ENCODE data around the gene DDX54.

DNA sequence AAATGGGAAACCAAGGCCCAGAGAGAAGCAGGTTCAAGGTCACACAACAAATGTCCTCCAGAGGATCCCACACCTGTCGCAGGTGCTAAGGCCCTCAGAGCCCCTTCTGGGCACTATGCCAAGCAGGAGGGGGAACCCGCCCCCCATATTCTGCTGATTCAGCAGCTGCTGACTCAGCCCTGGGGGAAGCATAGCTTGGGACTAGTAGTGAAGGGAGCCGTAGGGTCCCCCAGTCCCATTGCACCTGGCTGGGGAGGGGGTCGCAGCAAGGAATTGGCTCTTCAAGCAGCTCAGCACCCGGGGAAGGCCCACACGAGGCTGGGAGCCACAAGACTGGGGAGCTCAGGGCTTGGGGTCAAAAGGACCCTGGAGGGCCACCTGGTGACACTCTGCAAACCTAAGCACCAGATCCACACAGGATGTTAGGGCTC is 50.7 kb downstream of the DDX54 start:
- TF ChIP-seq, protein P1, sequence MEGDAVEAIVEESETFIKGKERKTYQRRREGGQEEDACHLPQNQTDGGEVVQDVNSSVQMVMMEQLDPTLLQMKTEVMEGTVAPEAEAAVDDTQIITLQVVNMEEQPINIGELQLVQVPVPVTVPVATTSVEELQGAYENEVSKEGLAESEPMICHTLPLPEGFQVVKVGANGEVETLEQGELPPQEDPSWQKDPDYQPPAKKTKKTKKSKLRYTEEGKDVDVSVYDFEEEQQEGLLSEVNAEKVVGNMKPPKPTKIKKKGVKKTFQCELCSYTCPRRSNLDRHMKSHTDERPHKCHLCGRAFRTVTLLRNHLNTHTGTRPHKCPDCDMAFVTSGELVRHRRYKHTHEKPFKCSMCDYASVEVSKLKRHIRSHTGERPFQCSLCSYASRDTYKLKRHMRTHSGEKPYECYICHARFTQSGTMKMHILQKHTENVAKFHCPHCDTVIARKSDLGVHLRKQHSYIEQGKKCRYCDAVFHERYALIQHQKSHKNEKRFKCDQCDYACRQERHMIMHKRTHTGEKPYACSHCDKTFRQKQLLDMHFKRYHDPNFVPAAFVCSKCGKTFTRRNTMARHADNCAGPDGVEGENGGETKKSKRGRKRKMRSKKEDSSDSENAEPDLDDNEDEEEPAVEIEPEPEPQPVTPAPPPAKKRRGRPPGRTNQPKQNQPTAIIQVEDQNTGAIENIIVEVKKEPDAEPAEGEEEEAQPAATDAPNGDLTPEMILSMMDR (IDR thresholded peaks at IDR 0.05), result no peak
- TF ChIP-seq ZFX (IDR thresholded peaks at IDR 0.05; ENCODE audit: borderline replicate concordance), result no peak

Measured in 22Rv1 (cell line).